ENCODE results near the gene TFEB. TPM values are rescaled to one million over a fixed set of nuclear protein-coding genes. Genes with fewer than 3 reads are reported as not detected.
A peak's percentile ranks its signal among the peaks of the same experiment; 100 is the strongest.
"Not testable (repeated sequence)": the region's sequence is repeated elsewhere in the genome, so short reads cannot be mapped to it uniquely, and the experiment has no call there.

The TFEB gene
- total RNA-seq, 4 donors from 2014 or later, result 19.0 to 23.3 (median 21.6) TPM

DNA sequence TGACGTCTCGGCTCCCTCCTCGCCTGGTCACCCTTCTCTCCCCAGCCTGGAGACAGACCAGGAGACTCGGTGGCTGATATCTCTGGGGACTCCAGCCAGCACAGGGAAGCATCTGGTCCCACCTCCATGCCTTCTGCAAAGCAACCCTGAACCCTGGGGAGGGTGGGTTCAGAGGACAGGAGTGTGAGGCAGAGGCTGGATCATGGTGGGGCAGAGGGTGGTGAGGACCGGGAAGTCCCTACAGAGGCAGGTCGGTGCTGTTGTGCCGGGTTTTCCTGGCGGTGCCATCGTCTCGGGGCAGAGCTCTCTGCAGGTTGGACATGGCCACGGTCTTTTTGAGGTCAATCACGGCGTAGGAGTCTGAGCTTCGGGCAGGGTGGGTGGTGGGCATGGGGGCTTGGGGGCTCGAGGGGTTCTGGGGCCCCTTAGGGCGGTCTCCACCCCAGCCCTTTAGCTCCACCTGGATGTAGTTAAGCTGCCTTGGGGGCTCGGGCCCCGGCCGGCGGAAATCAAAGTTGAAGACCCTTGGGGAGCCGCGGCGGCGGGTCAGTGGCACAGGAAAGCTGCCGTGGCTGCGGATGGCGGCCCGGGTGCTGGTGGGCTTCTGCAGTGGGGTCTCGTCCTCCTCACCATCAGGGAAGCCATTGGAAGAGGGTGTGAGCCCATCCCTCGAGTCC is 35.1 kb upstream of the TFEB start:
- H3K4me1 ChIP-seq, result peaks cover 9% of the 10 kb centered on the region
- 90% methylated on average over 19 of the region's 30 CpGs for WGBS
- peaks cover 54% of the 10 kb centered on the region for H3K36me3 ChIP-seq

DNA sequence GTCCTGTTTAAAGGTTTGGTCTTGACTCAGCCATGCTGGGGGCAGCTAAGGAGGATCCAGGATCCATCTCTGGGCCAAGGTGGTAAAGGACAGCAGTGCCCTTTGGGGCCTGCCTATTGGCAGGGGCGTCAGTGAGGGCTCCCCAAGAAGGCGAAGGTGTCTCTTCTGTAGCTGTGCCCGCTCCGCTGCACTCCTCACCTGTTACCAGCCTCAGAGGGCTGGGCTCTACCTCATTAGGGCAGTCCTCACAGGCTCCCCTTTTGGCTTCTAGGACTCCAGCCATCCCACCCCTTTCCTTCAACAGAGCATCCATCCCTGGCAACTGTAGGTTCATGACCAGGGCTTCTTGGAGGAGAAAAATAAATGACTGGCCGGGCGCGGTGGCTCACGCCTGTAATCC is 34.0 kb upstream of the TFEB start:
- whole genome bisulfite sequencing, result 97% methylated on average over 4 of the region's 8 CpGs
- no peak for TF ChIP-seq EP300 (IDR thresholded peaks at IDR 0.05)
- TF ChIP-seq POLR2A (IDR thresholded peaks at IDR 0.05), result no peak
- no peak for TF ChIP-seq POLR2AphosphoS5 (IDR thresholded peaks at IDR 0.05)
- TF ChIP-seq, protein P1, sequence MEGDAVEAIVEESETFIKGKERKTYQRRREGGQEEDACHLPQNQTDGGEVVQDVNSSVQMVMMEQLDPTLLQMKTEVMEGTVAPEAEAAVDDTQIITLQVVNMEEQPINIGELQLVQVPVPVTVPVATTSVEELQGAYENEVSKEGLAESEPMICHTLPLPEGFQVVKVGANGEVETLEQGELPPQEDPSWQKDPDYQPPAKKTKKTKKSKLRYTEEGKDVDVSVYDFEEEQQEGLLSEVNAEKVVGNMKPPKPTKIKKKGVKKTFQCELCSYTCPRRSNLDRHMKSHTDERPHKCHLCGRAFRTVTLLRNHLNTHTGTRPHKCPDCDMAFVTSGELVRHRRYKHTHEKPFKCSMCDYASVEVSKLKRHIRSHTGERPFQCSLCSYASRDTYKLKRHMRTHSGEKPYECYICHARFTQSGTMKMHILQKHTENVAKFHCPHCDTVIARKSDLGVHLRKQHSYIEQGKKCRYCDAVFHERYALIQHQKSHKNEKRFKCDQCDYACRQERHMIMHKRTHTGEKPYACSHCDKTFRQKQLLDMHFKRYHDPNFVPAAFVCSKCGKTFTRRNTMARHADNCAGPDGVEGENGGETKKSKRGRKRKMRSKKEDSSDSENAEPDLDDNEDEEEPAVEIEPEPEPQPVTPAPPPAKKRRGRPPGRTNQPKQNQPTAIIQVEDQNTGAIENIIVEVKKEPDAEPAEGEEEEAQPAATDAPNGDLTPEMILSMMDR (IDR thresholded peaks at IDR 0.05), result no peak
- Histone ChIP-seq H3K9me3 (no peaks in the 10 kb centered on the region), H3K27ac (no peak overlapping the region), H3K36me3 (peaks cover 43% of the 10 kb centered on the region), H3K4me3 (no peak overlapping the region), H3K4me1 (peaks cover 9% of the 10 kb centered on the region), H3K27me3 (no peaks in the 10 kb centered on the region)
- DNase-seq (ENCODE audit: low spot score in 2 of 2), result peak in 1 of 2 donors; percentile 25

More for the DNA sequence above, 35.1 kb upstream of the TFEB start:
- Histone ChIP-seq H3K27me3 (no peaks in the 10 kb centered on the region), H3K4me3 (no peak overlapping the region), H3K9me3 (no peaks in the 10 kb centered on the region), H3K27ac (no peak overlapping the region)
- TF ChIP-seq POLR2A (IDR thresholded peaks at IDR 0.05) (no peak), POLR2AphosphoS5 (IDR thresholded peaks at IDR 0.05) (no peak), EP300 (IDR thresholded peaks at IDR 0.05) (no peak)
- TF ChIP-seq, protein P1 (IDR thresholded peaks at IDR 0.05), result no peak
- peak in 1 of 2 donors; percentile 44 for DNase-seq (ENCODE audit: low spot score in 2 of 2)

DNA sequence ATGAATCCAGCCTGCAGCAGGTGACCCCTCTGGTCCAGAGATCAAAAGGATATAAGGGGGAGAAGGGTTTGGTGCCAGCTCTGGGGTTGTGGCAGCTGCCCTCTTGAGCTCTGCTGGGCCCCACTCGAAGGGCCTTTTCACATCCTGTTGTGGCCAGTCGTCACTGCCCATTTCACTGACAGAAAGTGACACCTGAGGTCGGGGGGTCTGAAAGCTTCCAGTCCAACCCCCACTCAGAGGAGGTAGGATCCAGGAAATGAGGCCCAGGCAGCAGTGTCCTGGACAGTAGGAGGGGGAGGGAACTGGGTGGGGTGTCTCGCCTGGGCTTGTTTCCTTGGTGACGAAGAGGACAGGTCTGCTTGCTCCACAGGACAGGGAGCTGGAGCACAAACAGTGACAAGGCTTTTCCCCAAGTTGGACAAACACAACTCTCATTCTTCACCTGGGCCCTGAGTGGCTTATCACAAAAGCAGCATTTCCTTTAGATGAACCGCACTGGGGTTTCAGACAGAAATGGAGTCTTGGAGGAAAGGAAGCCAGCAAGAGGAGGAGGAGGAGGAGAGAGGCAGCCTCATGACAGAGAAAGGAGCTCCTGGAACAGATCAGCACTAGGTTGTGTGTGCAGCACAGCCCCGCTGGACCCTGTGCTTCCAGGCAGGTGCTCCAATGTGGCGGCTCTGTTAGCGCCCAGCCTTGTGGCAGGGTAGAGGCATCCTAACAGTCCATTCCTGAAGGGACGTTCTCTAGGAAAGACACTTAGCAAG is 33.3 kb upstream of the TFEB start:
- TF ChIP-seq POLR2AphosphoS5 (IDR thresholded peaks at IDR 0.05) (no peak), POLR2A (IDR thresholded peaks at IDR 0.05) (no peak), EP300 (IDR thresholded peaks at IDR 0.05) (no peak)
- TF ChIP-seq, protein P1 (IDR thresholded peaks at IDR 0.05), result no peak
- WGBS, result 80% methylated on average over 10 of the region's 10 CpGs
- no peak overlapping the region for H3K27ac ChIP-seq

DNA sequence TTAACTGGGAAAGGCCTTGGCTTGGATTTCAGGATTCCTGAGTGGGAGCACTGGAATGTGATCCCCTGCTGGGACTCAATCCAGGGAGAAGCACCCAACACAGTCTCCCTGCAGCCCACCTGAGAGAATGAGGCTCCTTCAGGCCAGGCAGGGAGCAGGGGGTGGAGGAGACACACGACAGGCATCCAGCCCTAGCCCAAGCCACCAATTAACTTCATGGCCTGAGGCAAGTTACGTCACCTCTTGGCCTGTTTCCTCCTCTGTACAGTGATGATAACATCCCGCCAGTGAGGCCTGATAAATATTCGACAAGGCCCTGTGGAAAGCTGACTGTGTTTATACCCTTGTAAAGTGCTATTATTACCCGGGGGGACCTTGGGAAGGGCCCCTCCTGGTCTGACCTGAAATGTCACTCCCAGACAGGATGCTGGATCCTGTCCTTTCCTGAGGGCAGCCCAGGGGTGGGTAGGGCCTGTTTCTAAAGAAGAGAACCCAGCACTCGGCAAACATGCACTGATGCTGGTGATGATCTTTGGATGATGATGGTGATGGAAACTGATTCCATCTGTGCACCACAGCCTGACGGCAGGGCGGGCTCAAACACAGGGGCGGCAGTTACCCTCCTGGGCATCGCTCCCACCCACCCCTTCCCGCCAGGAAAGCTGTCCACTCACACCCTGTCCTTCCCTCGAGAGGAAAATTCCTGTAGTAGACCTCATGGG is 31.9 kb upstream of the TFEB start:
- H3K27ac ChIP-seq, result peak overlapping the region; percentile 3
- DNase-seq (ENCODE audit: low spot score in 2 of 2), result no peak
- 27% methylated on average over 11 of the region's 12 CpGs for WGBS

More for the DNA sequence above, 33.3 kb upstream of the TFEB start:
- H3K4me1 ChIP-seq, result peaks cover 9% of the 10 kb centered on the region
- H3K27me3 ChIP-seq, result no peaks in the 10 kb centered on the region
- no peak overlapping the region for H3K4me3 ChIP-seq
- no peak for DNase-seq (ENCODE audit: low spot score in 2 of 2)
- H3K9me3 ChIP-seq, result no peaks in the 10 kb centered on the region
- H3K36me3 ChIP-seq, result peaks cover 37% of the 10 kb centered on the region

DNA sequence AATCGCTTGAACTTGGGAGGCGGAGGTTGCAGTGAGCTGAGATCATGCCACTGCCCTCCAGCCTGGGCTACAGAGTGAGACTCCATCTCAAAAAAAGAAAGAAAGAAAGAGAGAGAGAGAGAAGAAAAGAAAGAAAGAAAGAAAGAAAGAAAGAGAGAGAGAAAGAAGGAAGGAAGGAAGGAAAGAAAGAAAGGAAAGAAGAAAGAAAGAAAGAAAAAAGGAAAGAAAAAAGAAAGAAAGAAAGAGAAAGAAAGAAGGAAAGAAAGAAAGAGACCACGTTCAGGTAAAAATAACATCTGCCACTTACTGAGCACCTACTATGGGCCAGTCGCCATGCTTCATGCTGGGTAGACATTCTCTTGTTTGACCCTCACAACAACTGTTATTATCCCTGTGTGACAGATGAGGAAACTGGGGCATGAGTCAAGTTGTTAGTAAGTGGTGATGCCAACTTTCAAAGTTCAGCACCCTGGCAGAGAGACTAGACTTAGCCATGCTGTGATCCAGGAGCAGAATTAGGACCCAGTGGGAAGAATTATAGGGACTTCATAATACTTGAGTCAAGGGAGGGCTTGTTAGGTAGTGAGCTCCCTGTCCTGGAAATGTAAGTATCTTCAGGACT is 30.7 kb upstream of the TFEB start:
- DNase-seq (ENCODE audit: low spot score in 2 of 2); H3K4me3 ChIP-seq; H3K4me1 ChIP-seq; H3K27ac ChIP-seq; H3K27me3 ChIP-seq; H3K9me3 ChIP-seq: not testable (repeated sequence)
- peaks cover 11% of the 10 kb centered on the region for H3K36me3 ChIP-seq
- 94% methylated on average over 4 of the region's 4 CpGs for WGBS

More for the DNA sequence above, 31.9 kb upstream of the TFEB start:
- Histone ChIP-seq H3K36me3 (peaks cover 22% of the 10 kb centered on the region), H3K27me3 (no peaks in the 10 kb centered on the region), H3K9me3 (no peaks in the 10 kb centered on the region), H3K4me1 (peaks cover 9% of the 10 kb centered on the region), H3K4me3 (no peak overlapping the region)
- TF ChIP-seq, protein P1 (IDR thresholded peaks at IDR 0.05), result no peak
- TF ChIP-seq EP300 (IDR thresholded peaks at IDR 0.05) (no peak), POLR2A (IDR thresholded peaks at IDR 0.05) (no peak), POLR2AphosphoS5 (IDR thresholded peaks at IDR 0.05) (no peak)
